Right hindlimb (tissue), 1 donor: ENCODE data around the gene TMEM115.
A peak's percentile ranks its signal among the peaks of the same experiment; 100 is the strongest.

Experiments
- DNase-seq: peaks from one replicate; pipeline ENCODE4 v3.0.0-alpha.2; 2018

Gene TMEM115

DNA sequence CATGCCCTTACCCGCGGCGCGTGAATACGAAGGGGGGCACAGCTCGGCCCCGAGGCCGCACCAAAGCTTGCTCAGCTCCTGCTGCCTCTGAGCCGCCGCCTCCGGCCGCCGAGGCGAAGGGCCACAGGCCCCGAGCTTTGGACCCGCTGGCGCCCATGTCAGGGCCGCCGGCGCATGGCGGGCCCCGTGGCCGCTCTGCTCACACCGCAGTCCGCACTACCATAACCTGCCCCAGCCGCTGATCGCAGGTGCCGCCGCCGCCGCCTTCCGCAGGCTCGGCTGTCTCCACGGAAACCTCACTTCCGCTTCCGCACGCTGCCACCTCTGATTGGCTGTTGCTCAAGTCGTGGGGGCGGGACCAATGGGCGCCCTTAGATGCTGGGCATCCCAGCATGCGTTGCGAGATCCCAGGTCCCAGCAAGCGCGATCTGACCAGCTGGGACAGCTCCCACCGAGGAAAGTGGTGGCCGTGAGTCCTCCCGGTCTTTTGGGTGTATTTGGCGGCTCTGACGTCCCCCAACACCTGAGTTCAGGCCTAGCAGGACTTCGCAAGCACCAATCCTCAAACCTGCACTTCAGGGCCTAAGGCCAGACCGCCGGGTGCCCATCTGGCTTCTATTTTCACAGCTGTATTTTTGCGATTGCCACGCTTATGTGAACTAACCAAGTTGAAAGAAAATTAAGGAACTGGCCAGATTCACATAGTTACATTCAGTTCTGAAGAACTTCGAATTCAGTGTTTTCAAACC is 31.2 kb downstream of the TMEM115 start, which contains the start of gene TUSC2:
TSS of gene TUSC2 (minus strand) at position 281 of the 749 bp plus-strand sequence. CDS start at position 157, 124 bp downstream.
- peak; percentile 96 for DNase-seq

DNA sequence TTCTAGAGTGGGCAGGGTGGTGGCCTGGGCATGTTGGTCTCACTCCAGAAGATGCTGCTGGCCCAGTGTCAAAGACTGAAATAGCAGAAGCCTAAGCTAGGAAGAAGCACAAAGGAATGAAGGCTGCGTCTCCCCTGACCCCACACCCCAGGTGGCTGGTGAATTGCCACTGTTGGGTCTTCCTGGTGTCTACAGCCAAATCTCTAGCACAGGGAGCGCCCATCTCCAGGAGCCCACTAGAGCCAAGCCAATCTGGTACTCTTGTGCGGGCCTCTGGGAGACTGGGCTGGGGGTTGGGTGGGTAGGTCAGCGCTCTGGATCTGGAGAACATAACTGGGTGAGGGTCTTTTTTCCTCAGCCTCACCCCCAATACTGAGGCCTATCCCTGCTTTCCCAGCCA is 32.2 kb downstream of the TMEM115 start:
- DNase-seq, result peak; percentile 25

DNA sequence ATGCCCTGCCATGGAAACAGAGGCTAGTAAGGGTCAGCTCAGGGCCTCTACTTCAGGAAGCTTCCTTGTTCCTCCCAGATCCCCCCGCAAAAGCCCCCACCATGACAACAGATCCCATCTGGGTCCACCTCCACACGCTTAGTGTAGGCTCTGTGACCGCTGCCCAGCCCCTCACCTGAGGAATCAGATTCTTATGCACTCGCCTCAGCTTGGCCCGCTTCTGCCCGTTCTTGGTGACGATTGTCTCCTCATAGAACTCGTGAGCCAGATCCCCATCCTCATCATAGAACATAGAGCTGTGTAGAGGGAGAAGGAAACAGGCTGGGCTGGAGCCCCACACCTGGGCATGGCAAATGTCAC is 33.2 kb downstream of the TMEM115 start:
- no peak for DNase-seq

DNA sequence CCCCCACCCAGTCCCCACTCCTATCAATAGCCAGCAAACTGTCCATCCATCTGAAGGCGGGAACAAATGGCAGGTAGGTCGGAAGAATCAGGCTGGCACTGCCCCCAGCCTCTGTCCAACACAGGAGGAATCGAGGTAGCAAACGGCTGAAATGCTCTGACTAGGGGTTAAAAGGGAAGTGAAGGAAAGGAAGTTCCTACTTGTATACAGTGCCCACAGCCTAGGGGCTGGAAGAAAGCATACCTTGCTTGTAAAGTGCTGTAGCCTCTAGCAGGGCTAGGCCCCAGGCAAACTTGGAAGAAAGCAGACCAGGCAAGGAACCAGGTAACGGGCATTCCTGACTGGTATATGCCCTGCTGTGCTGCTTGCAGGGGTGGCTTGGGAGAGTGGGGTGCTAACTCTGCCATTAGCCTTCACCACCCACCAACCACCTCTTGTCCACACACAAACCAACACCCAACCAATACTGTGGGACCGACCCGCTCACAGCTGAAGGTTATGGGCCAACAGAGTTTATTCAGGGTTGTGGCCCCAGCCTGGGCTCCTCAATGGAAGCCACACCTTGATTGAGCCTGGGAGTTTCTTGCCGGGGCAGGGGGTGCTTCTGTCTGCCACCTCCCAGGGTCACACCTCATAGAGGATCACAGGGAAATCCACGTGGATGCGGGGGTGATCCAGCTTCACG is 33.7 kb downstream of the TMEM115 start:
- no peak for DNase-seq

DNA sequence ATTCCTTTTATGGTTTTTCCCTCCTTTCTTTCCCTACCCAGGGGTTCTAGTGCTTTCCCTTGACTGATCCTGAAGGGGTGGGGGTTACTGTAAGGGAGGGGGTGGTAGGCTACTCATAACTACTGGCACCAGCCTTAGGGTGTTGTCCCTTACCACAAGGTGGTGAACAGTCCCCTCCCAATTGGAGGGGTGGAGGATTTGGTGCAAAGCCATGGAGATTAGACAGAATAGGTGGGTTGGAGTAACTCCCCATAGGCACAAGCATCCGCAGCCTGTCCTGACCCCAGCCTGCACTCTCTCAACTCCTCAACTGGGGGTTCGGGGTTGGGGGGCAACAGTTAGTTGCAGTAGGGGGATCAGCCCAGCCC is 34.2 kb downstream of the TMEM115 start:
- DNase-seq, result peak; percentile 24

DNA sequence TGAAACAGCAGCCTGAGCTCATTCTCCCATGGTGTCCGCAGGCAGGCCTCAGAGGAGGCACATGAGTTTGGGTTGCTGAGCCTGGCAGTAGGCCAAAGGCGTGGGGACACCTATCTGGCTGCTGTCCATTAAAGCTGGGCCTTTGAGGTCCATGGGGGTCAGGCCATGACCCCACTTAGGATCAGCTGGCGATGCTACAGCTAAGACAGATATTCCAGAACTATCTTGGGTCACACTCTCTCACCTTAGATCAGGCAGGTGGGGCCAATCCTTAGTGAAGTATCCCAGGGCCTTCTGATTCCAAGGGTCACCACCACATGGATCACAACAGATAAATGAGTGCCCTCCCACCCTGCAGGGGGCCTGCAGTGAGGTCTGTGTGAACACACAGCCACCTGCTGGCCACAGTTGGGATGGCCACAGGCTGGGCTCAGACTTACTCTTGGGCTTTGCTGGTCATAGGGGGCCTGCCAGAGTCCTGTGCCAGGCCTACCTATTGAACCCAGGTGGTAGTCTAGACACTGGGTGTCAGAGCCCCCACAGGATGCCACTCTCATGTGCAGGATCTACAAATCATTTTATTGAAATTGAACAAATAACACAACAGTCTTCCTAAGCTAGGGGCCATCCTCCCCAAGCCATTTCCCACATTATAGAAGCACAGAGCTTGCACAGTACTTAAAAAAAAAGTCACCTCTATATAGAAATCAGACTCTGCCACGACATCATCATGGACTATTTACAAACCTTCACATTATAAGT is 34.8 kb downstream of the TMEM115 start:
- peak; percentile 74 for DNase-seq

DNA sequence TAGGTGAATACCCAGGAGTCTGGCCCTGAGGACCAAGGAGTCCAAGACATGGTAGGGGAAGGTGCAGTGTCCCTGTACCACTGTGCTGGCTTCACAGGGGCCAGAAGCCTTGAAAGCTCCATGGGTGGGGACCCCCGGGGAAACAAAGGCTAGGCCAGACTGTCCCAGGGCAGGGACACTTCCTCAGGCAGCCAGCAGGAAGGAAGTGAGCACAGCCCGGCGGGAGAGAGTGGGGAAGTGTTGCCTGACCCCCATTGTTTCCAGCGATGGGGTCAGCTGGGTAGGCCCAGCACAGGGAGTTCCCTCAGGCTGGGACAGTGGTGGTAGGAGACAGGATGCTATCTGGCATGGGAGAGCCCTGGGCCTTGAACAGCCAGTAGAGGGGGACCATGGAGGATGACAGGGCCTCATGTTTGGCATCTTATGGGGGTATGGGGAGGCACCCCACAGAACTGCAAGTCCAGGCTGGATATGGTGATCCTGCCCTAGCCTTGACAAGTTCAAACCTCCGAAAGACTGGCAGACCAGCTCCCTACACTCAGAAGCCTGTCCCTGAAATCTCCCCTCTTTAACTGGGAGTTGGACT is 35.6 kb downstream of the TMEM115 start:
- peak; percentile 51 for DNase-seq

DNA sequence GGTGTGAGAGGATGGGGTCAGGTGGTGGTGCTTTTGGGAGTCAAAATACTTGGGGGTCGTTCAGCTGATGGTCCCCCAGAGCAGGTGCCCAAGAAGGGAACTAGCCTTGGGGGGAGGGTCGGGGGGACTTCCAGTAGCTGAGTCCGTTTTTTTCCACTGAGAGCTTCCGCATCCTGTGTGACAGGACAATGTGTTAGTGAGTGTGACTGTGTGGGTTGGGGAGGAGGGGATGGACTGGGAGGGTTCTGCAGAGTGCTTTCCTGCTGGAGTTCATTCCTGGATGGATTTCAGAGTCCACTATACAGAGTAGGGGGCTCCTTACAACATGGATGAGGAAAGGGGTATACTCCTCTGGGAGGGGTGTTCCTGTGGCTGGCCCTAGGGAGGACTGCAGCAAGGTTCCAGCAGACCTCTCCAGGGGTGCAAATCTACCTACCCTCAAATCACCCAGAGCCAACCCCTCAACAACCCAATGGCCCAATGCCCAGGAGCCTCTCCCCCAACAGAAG is 36.2 kb downstream of the TMEM115 start:
- peak; percentile 51 for DNase-seq

DNA sequence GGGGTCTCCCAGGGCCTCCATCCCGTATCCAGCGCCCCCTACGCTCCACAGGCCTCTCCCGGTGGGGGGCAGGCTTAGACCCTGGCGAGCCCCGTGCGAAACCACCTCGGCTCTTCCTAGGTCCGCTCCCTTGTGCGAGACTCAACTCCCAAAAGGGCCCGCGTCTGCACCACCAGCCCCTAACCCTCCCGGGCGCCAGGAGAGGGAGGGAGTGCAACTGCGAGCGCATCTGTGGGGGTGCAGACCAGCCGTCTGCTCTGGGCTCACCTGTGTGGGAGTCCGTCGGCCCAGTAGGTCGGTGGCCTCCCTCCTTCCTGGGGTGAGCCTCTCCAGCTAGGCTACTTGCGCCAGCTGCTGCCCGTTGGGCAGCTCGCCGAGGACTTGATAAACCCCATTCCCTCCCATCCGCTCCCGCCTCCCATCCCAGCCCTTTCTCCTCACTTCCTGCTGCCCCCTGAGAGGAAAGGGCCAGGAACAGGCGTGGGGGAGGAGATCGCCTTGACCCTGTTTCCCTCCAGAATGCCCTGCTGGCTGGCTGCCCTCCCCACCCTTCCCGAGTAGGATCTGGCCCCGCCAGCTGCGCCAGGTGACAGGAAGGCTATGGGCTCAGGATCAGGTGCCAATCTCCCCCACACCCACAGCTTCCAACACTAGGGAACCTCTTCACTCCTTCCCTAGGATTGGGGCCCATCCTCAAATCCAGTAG is 36.8 kb downstream of the TMEM115 start, which contains the start of gene HYAL2:
TSS of gene HYAL2 (minus strand) at position 360 of the 706 bp plus-strand sequence. CDS start 2,256 bp downstream, outside the sequence.
- peak; percentile 58 for DNase-seq

DNA sequence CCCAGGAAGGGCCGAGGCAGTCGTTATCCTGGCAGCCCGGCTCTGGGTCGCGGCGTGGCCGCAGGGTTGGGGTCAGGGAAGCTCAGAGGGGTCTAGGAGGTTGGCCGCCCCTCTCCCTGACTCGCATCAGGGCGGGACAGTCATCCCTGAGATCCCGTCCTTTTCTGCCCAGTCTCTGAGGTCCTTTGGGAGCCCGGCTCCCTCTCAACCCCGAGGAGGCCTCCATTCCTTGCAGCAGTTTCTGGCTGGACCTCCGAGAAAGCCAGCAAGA is 37.3 kb downstream of the TMEM115 start:
- DNase-seq, result no peak

DNA sequence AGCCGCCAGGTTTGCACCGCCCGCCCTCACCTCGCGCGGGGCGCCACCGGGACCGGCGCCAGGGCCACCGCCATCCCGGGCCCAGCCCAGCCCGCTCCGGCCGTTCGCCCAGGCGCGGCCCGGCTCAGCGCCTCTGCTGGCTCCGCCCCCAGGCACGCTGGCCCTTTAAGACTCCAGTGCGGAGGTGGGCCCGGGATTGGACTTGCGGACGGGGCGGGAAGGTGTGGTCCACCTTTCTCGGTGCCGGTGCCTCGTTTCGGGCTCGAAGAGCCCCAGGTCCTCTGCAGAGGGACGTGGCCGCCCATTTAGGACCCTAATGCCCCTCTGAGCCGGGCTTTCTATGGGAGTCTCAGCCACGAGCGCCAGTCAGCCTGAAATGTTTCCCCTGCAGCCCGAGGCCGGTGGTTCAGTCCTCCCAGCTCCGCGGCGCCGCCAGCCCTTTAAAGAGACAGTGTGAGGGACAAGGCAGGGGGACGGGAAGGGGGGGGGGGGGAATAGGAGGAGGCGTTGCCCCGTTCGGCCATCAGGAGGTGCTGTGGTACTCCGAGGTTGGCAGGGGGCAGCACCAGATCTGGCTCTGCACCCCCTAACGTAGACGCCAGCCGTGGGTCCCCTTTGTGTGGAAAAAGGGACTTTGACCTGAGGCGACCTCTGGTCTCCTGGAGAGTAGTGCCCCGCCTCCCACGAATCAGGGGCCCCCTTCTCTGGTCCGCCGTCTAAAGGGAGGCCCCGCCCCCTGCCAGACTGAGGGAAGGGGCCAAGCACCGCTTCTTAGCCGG is 37.8 kb downstream of the TMEM115 start:
- peak; percentile 94 for DNase-seq

DNA sequence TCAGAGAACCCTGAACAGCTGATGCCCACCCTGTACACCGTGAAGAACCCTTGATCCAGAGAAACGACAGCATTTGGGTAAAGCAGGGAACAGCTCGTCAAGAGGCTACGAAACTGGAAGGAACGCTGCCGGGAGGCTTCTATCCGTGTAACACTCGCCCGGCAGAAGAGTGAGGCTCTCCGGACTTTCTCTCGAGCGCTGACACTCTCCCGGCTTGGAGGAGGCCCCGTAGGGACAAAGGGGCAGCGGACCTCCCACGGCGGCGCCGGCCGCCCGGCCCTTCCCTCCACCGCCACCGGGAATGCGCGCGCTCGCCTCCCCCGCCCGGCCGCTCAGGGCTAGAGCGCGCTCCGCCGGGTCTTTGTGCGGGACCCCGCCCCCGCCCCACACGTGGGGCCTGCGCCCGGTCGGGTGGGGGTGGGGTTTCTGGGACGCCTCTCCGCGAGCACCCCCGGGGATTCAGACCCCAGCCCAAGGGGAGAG is 38.4 kb downstream of the TMEM115 start:
- peak; percentile 89 for DNase-seq

DNA sequence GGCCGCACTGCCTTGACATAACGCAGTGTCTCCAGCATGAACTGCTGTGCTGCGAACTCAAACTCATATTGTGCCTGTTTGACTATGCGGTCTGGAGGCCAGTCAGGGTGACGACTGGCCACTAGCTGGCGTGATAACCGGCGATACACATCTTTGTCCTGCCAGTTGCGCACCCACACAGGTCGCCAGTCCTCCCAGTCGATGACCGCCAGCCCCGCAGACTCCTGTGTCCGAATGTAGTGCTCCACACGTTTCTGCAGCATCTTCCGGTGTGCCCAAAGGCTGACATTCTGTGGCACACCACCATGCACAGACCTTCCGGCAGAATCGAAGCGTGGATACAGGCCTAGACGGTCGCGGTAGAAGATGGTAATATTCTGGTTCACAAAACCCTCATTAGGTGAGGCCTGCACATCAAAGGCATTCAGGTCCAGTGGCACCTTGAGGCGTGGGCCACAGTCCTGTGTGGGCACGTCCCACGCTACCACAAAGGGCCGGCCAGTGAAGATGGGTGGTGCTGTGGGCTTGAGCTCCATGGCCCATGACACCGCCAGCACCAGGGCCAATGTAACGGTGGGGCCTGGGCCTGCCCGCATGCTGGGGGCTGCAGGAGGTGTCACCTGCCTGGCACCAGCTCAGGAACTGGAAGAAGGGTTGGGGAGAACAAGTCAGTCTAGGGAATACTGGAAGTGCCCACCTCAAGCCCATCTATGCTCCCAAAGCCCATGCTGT is 39.3 kb downstream of the TMEM115 start:
- DNase-seq, result no peak

DNA sequence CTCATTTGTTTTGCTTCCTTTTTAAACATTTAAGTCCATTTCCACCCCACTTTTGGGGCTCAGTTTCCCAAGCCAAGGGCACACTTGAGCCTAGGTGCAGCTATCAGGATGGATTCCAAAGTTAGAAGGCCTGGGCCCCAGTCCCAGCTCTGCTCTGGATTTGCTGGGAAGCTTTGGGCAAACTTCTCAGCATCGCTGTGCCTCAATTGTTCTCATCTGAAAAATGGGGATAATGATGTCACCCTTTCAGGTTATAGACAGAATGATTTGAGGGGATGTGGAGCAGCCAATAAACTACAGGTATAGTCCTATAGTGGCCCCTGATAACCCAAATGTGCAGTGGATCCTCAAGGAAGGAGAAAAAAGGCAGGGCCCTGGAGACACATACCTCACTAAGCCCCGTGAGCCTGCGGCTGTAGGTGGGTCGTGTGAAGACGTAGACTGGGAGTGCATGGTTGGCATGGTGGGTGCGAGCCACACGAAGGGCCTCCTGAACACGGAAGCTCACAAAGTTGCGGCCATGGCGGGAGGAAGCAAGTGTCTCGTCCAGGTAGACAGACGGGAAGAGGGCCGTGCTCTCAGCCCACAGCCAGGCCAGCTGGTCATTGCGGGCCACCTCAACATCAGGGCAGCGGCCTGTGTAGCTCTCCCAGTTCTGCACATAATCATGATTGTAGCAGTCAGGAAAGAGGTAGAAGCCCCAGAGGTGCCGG is 40.0 kb downstream of the TMEM115 start:
- DNase-seq, result no peak

DNA sequence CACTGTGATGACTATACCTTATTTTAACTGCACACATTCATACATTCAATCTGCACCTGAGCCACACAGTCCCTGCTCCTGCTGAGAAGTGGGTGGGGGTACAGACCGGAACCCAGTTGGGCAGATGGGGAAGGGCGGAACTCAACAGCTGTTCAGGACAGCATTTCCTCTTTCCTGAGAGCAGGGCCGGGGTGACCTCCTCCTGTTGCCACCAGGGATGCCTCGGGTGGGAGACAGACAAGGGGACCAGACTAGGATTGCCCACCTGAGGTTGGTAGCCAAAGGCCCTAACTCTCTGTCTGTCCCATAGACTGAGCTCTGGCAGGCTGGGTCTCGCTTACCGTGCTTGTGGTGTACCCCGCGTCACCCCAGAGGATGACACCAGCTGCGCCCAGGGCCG is 40.7 kb downstream of the TMEM115 start:
- DNase-seq, result no peak

DNA sequence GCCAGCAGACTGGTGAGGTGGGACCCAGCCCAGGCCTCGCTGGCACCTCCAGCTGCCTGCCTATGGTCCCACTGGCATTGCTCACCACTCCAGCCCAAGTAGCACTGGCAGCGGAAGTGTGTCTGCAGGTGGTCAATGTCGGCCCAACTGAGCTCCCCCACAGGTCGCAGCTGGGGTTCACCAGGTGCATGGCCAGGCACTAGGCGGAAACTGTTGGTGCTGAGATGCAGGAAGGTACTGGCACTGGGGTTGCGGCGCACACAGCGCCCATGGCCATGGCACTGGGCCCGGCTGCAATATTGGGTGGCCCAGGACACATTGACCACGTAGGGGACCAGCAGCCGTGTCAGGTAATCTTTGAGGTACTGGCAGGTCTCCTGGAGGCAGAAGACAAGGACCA is 41.2 kb downstream of the TMEM115 start:
- no peak for DNase-seq

DNA sequence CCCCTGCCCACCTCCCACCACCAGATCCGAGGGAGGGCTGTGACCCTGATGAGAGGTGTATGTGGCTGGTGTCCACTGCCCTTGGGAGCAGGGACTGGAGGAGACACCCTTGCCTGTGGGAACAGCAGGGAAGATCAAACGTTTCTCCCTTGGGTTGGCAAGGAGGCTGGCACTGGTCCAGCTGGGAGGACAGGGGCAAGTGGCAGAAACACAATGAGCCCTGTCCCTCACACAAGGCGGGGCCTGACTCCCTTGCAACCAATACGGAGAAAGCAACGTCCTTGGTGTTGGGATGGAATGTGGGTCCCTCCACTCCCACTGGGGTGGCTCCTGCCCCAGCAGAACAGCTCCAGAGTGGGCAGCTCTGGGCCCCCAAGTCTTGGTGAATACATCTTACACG is 42.0 kb downstream of the TMEM115 start:
- no peak for DNase-seq

DNA sequence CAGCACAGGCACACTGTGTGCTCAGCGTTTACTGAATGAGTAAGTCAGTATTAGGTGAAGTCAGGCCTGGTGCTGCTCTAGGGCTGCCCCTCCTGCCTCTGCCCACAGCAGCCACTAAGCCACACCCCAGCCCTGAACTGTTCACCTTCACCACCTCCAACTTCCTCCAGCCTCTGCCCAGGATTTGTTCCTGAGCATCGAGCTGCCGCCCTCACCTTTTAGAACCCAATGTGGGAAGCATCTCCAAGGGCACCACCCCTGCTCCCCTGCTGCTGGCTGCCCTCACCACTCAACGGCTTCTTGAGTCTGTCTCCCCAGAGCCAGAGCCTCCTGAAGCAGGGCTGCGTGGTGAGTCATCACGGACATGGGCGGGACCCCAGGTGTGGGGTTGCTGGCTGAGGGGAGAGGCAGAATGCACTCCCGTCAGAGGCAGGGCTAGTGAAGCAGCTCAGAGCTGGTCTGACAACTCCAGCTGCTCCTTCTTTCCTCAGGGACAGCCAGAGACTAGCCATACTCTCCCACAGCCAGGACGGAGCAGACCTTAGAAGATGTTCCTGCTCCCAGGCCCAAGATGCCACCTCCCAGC is 42.6 kb downstream of the TMEM115 start:
- DNase-seq, result no peak

DNA sequence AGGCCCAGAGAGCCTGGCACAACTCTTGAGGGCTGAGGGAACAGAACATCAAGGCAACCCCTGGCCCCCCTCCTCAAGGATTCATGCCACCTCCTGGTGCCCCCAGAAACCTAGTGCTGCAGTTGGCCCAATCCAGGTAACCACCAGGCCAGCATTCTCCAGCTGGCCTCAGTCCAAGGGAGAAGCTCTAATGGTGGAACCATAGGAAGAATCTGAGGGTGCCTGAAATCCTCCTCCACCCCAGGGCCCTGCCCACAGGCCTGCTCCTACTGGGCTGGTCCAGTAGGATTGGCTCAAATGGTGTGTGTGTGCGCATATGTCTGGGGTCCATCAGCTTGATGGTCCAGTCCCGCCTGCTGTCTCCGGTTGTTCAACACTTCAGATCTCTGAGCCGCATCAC is 44.5 kb downstream of the TMEM115 start:
- DNase-seq, result no peak

DNA sequence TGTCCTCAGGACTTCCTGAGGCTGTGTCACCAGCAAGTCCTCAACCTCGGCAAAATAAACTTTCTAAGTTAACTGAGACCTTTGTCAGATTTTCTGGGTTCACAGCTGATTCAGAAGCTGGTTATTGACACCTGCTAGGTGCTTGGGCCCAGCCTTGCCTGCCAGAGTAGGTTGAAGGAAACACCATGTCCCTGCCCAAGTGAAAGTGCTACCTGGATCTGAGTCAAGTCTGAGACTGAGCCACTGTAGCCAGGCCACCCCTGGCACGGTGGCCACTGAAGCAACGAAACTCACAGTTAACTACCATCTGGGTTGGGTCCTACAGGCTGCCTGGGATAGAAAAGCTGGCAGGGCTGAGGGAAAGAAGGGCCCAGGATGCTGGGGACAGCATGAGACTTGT is 45.0 kb downstream of the TMEM115 start:
- DNase-seq, result no peak
